ENCODE measurements around the gene TBC1D2B.

The TBC1D2B gene

DNA sequence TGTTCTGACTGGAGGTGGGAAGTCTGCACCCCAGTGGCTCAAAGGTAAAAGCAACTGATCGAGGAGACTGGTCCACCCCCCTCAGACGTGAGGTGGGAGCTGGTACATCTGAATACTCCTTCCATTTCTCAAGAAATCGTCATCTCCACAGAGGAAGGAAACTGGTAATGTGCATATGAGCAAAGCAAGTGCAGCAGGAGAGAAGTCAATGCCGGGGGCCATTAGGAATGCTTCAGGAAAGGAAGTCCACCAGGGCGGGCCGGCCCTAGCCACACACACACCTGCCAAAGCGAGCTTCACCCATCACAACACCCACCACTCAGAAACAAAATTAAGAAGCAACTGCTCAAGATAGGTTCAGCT is 8.5 kb downstream of the TBC1D2B start:
- Histone ChIP-seq H2BK12ac (ENCODE audit: low read length in 2 of 2) (peak overlapping the region; percentile 57 to 99), H4K91ac (ENCODE audit: low read length) (no peak overlapping the region), H3K27ac (ENCODE audit: low read length, poor library complexity, severe bottlenecking) (peak overlapping the region; percentile 74), H2BK120ac (ENCODE audit: low read depth, low read length) (peak overlapping the region; percentile 84), H3K36me3 (ENCODE audit: control insufficient read depth in 1 of 2, insufficient read depth in 2 of 2, low read depth in 1 of 2, low read length in 2 of 2) (no peaks in the 10 kb centered on the region), H3K9ac (ENCODE audit: low read length) (peak overlapping the region; percentile 93), H3K18ac (ENCODE audit: low read depth in 1 of 2, low read length in 2 of 2) (peak overlapping the region; percentile 69 to 92), H2BK5ac (ENCODE audit: low read depth, low read length, poor library complexity, severe bottlenecking) (peak overlapping the region; percentile 53), H2AFZ (ENCODE audit: low read depth, low read length) (no peak overlapping the region), H3K14ac (ENCODE audit: low read length in 2 of 2) (no peak overlapping the region), H4K8ac (ENCODE audit: low read length) (no peak overlapping the region), H3K4me2 (ENCODE audit: low read length, poor library complexity, severe bottlenecking) (peak overlapping the region; percentile 30), H2AK5ac (ENCODE audit: low read length, severe bottlenecking) (peak overlapping the region; percentile 79), H3K79me1 (replicated peaks; ENCODE audit: low read length, poor library complexity, severe bottlenecking) (no peaks in the 10 kb centered on the region), H2BK15ac (ENCODE audit: low read depth, poor library complexity, severe bottlenecking) (peak overlapping the region; percentile 9), H3K23ac (ENCODE audit: low read length in 2 of 2) (no peak overlapping the region), H3K4me1 (ENCODE audit: control insufficient read depth, insufficient read depth, low read depth, low read length) (peaks cover 28% of the 10 kb centered on the region), H3K27me3 (ENCODE audit: control insufficient read depth in 1 of 2, insufficient read depth in 1 of 2, low read length in 2 of 2) (no peaks in the 10 kb centered on the region), H3K4me3 (ENCODE audit: insufficient read depth in 1 of 2, low read depth in 1 of 2, low read length in 2 of 2) (peak overlapping the region in 1 of 2 experiments; percentile 52), H3K4ac (ENCODE audit: low read depth in 1 of 2, low read length in 2 of 2) (peak overlapping the region; percentile 13 to 76), H3K9me3 (ENCODE audit: control insufficient read depth, low read length) (no peaks in the 10 kb centered on the region)
- no peak for DNase-seq
- WGBS, result 84% methylated on average over 5 of the region's 7 CpGs

DNA sequence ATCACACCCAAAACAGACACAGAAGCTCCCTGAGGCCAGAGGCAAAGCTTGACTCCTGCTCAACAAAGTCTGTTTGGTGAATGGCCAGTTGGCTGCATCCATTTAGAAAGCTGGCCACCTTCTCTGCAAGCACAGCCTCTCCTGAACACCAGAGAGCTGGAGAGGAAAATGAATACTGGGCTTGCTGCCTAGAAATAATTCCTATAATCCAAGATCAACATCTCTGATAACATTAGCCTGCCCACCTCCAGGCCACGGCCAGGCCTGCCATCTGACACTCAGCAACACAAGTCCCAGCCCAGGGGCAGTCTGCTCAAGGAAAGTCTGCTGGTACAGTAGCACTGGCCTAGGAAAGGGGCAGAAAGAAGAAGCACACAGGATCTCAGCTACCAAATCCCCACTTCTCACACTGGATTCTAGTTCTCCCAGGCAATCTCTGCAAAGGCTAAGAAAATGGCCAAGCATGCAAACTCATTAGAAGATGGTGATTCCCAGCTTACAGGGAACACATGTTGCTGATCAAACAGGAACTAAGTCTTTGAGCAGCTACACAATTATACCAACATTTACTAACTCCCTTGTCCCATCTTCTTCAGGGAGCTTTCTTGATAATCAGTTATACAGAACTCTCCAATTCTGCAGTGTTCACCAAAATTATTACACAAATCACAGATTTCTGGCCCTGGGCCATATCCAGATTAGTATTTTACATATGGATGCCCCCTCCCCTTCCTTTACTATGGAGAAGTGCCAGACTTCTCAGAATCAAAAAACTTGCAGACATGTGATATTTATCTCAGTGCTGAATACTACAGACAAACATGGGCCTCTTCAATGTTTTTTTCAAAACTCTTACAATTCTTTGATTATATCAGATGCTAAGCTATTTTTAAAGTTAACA is 9.9 kb downstream of the TBC1D2B start:
- peak overlapping the region; percentile 93 for H3K18ac ChIP-seq (ENCODE audit: low read depth in 1 of 2, low read length in 2 of 2)
- 65% methylated on average over 1 of the region's 1 CpG for WGBS
- H3K27me3 ChIP-seq (ENCODE audit: control insufficient read depth in 1 of 2, insufficient read depth in 1 of 2, low read length in 2 of 2), result no peaks in the 10 kb centered on the region
- peak overlapping the region; percentile 75 to 96 for H2BK12ac ChIP-seq (ENCODE audit: low read length in 2 of 2)
- no peaks in the 10 kb centered on the region for H3K79me1 ChIP-seq (replicated peaks; ENCODE audit: low read length, poor library complexity, severe bottlenecking)
- no peaks in the 10 kb centered on the region for H3K9me3 ChIP-seq (ENCODE audit: control insufficient read depth, low read length)
- H2AFZ ChIP-seq (ENCODE audit: low read depth, low read length), result no peak overlapping the region
- H3K4me2 ChIP-seq (ENCODE audit: low read length, poor library complexity, severe bottlenecking), result no peak overlapping the region
- peak overlapping the region; percentile 74 for H3K27ac ChIP-seq (ENCODE audit: low read length, poor library complexity, severe bottlenecking)
- no peaks in the 10 kb centered on the region for H3K36me3 ChIP-seq (ENCODE audit: control insufficient read depth in 1 of 2, insufficient read depth in 2 of 2, low read depth in 1 of 2, low read length in 2 of 2)
- H2BK120ac ChIP-seq (ENCODE audit: low read depth, low read length), result peak overlapping the region; percentile 7
- no peak overlapping the region for H4K8ac ChIP-seq (ENCODE audit: low read length)
- peak overlapping the region in 1 of 2 experiments; percentile 52 for H3K4me3 ChIP-seq (ENCODE audit: insufficient read depth in 1 of 2, low read depth in 1 of 2, low read length in 2 of 2)
- H3K14ac ChIP-seq (ENCODE audit: low read length in 2 of 2), result peak overlapping the region in 1 of 2 experiments; percentile 79
- no peak overlapping the region for H2BK5ac ChIP-seq (ENCODE audit: low read depth, low read length, poor library complexity, severe bottlenecking)
- DNase-seq, result peak; percentile 24
- H3K9ac ChIP-seq (ENCODE audit: low read length), result peak overlapping the region; percentile 93
- H3K4ac ChIP-seq (ENCODE audit: low read depth in 1 of 2, low read length in 2 of 2), result peak overlapping the region; percentile 37 to 81
- H3K4me1 ChIP-seq (ENCODE audit: control insufficient read depth, insufficient read depth, low read depth, low read length), result peaks cover 28% of the 10 kb centered on the region
- H4K91ac ChIP-seq (ENCODE audit: low read length), result peak overlapping the region; percentile 36
- peak overlapping the region; percentile 90 for H2AK5ac ChIP-seq (ENCODE audit: low read length, severe bottlenecking)
- no peak overlapping the region for H2BK15ac ChIP-seq (ENCODE audit: low read depth, poor library complexity, severe bottlenecking)
- peak overlapping the region in 1 of 2 experiments; percentile 31 for H3K23ac ChIP-seq (ENCODE audit: low read length in 2 of 2)

GRCh38 chr15:78065973-78066946 is 11.3 kb downstream of the TBC1D2B start:
- H3K4me2 ChIP-seq (ENCODE audit: low read length, poor library complexity, severe bottlenecking), result peak overlapping the region; percentile 32
- peak overlapping the region; percentile 93 for H3K9ac ChIP-seq (ENCODE audit: low read length)
- H4K91ac ChIP-seq (ENCODE audit: low read length), result peak overlapping the region; percentile 72
- no peak overlapping the region for H2AFZ ChIP-seq (ENCODE audit: low read depth, low read length)
- H3K14ac ChIP-seq (ENCODE audit: low read length in 2 of 2), result no peak overlapping the region
- H3K4ac ChIP-seq (ENCODE audit: low read depth in 1 of 2, low read length in 2 of 2), result peak overlapping the region; percentile 6 to 76
- no peaks in the 10 kb centered on the region for H3K27me3 ChIP-seq (ENCODE audit: control insufficient read depth in 1 of 2, insufficient read depth in 1 of 2, low read length in 2 of 2)
- peak overlapping the region; percentile 85 for H2BK5ac ChIP-seq (ENCODE audit: low read depth, low read length, poor library complexity, severe bottlenecking)
- peak overlapping the region; percentile 66 for H2BK120ac ChIP-seq (ENCODE audit: low read depth, low read length)
- peak; percentile 70 for DNase-seq
- H4K8ac ChIP-seq (ENCODE audit: low read length), result peak overlapping the region; percentile 27
- no peak overlapping the region for H3K23ac ChIP-seq (ENCODE audit: low read length in 2 of 2)
- WGBS, result 82% methylated on average over 5 of the region's 7 CpGs
- H3K4me1 ChIP-seq (ENCODE audit: control insufficient read depth, insufficient read depth, low read depth, low read length), result peaks cover 25% of the 10 kb centered on the region
- H2AK5ac ChIP-seq (ENCODE audit: low read length, severe bottlenecking), result peak overlapping the region; percentile 95
- peak overlapping the region; percentile 96 for H3K27ac ChIP-seq (ENCODE audit: low read length, poor library complexity, severe bottlenecking)
- H3K4me3 ChIP-seq (ENCODE audit: insufficient read depth in 1 of 2, low read depth in 1 of 2, low read length in 2 of 2), result peak overlapping the region in 1 of 2 experiments; percentile 39
- peak overlapping the region in 1 of 2 experiments; percentile 94 for H2BK12ac ChIP-seq (ENCODE audit: low read length in 2 of 2)
- H3K9me3 ChIP-seq (ENCODE audit: control insufficient read depth, low read length), result no peaks in the 10 kb centered on the region
- H2BK15ac ChIP-seq (ENCODE audit: low read depth, poor library complexity, severe bottlenecking), result peak overlapping the region; percentile 77
- no peaks in the 10 kb centered on the region for H3K79me1 ChIP-seq (replicated peaks; ENCODE audit: low read length, poor library complexity, severe bottlenecking)
- H3K18ac ChIP-seq (ENCODE audit: low read depth in 1 of 2, low read length in 2 of 2), result peak overlapping the region; percentile 67 to 93
- no peaks in the 10 kb centered on the region for H3K36me3 ChIP-seq (ENCODE audit: control insufficient read depth in 1 of 2, insufficient read depth in 2 of 2, low read depth in 1 of 2, low read length in 2 of 2)

Data from mesenchymal stem cell (in vitro differentiated cells and primary cell).